WTC11 (cell line): ENCODE results near the gene DCAF11.

Source experiments
- CTCF ChIP-seq: fragments of 200-600 bp; IDR thresholded peaks from 2 replicates; pipeline ENCODE4 v1.8.0; 2022; ENCODE audit warnings: antibody characterized with exemption
- ELF4 ChIP-seq: sonication (generic); formaldehyde crosslinking; IDR thresholded peaks from 2 replicates; pipeline ENCODE4 v1.8.1; 2022; ENCODE audit warnings: low read depth, mild to moderate bottlenecking, moderate library complexity, missing genetic modification reagents
- NR1H2 ChIP-seq: sonication (generic); formaldehyde crosslinking; IDR thresholded peaks from 2 replicates; pipeline ENCODE4 v1.9.0; 2021; ENCODE audit warnings: mild to moderate bottlenecking, moderate library complexity, missing genetic modification reagents
- SP1 ChIP-seq: sonication (generic); formaldehyde crosslinking; conservative IDR thresholded peaks from 2 replicates; pipeline ENCODE4 v1.8.1; 2022; ENCODE audit warnings: missing genetic modification reagents
- TCF7 ChIP-seq: sonication (generic); formaldehyde crosslinking; IDR thresholded peaks from 2 replicates; pipeline ENCODE4 v1.8.0; 2022; ENCODE audit warnings: mild to moderate bottlenecking, low read depth, missing genetic modification reagents, moderate library complexity
- ZSCAN18 ChIP-seq: fragments of 250-450 bp; sonication (Bioruptor Pico); IDR thresholded peaks from 2 replicates; pipeline ENCODE4 v2.1.2; 2022; ENCODE audit warnings: mild to moderate bottlenecking, moderate library complexity

GRCh38 chr14:24113801-24114531 lies 611 bp upstream of the DCAF11 start:
- TF ChIP-seq ZSCAN18: no peak
- TF ChIP-seq ELF4 (CRISPR knock-in tag): no peak
- no peak for TF ChIP-seq CTCF
- no peak for TF ChIP-seq TCF7 (CRISPR knock-in tag)
- TF ChIP-seq SP1: no peak
- no peak for TF ChIP-seq NR1H2 (CRISPR knock-in tag)
